CD4-positive, alpha-beta T cell (primary cell): ENCODE results near the gene CYTH2. TPM values are rescaled to one million over a fixed set of nuclear protein-coding genes. Genes with fewer than 3 reads are reported as not detected.

Experiments used
- ATAC-seq: fragments of 200-7000 bp; cut with Tn5 transposase; one replicate; pipeline ENCODE4 v1.10.0; 2022; ENCODE audit warnings: mild to moderate bottlenecking; ENCODE audit not compliant: poor library complexity
- CTCF ChIA-PET: fragments of 350-600 bp; sonication (Branson Sonifier 250); formaldehyde crosslinking; loops from one replicate; lab custom pipeline; 2021; ENCODE audit warnings: antibody characterized with exemption, inconsistent platforms; lab: Charles Lee
- POLR2A ChIA-PET: fragments of 350-600 bp; sonication (Branson Sonifier 250); formaldehyde crosslinking; loops from one replicate; lab custom pipeline; 2021; ENCODE audit warnings: antibody characterized with exemption, inconsistent platforms; lab: Charles Lee
- DNase-seq, 14 experiments: peaks; one replicate each; pipeline ENCODE4 v3.0.0-alpha.2; 2013 to 2020; ENCODE audit warnings: mixed read lengths in 2 of 14
- H3K27ac ChIP-seq, 2 donors: one replicate each; pipeline versions ENCODE4 v1.5.1 to v1.7.0; 2013; ENCODE audit warnings: low read length in 2 of 2, low read depth in 1 of 2, mild to moderate bottlenecking in 1 of 2
- H3K27me3 ChIP-seq, 2 experiments: 1 replicate in 1 of 2; 2 replicates in 1 of 2; pipeline versions ENCODE4 v1.6.1 to v1.7.0; 2013; ENCODE audit warnings: low read length in 2 of 2, control low read depth in 1 of 2, mild to moderate bottlenecking in 1 of 2, moderate library complexity in 1 of 2; ENCODE audit not compliant: insufficient read depth in 2 of 2, control insufficient read depth in 1 of 2
- H3K36me3 ChIP-seq: one replicate; pipeline ENCODE4 v1.6.1; 2013; ENCODE audit warnings: low read length, control low read depth; ENCODE audit not compliant: insufficient read depth
- H3K4me1 ChIP-seq: one replicate; pipeline ENCODE4 v1.6.1; 2013; ENCODE audit warnings: low read length, control low read depth; ENCODE audit not compliant: insufficient read depth
- H3K4me3 ChIP-seq: one replicate; pipeline ENCODE4 v1.5.1; 2013; ENCODE audit warnings: mild to moderate bottlenecking, low read length, moderate library complexity
- H3K9me3 ChIP-seq, 2 experiments: 1 replicate in 1 of 2; 2 replicates in 1 of 2; pipeline versions ENCODE4 v1.6.1 to v1.7.0; 2013; ENCODE audit warnings: low read length in 2 of 2, mild to moderate bottlenecking in 2 of 2, control low read depth in 1 of 2, moderate library complexity in 1 of 2; ENCODE audit not compliant: control insufficient read depth in 1 of 2, insufficient read depth in 1 of 2
- H3K27ac Mint-ChIP-seq: one replicate; pipeline ENCODE4 v1.8.0; 2020; ENCODE audit warnings: mixed read lengths
- H3K27me3 Mint-ChIP-seq: one replicate; pipeline ENCODE4 v1.8.0; 2021; ENCODE audit warnings: mixed read lengths
- H3K36me3 Mint-ChIP-seq: one replicate; pipeline ENCODE4 v1.8.0; 2021; ENCODE audit warnings: low read depth, mixed read lengths
- H3K4me1 Mint-ChIP-seq: one replicate; pipeline ENCODE4 v1.8.0; 2021; ENCODE audit warnings: low read depth, mixed read lengths
- H3K4me3 Mint-ChIP-seq: one replicate; pipeline ENCODE4 v1.8.0; 2020; ENCODE audit warnings: mild to moderate bottlenecking, mixed read lengths
- H3K9me3 Mint-ChIP-seq: one replicate; pipeline ENCODE4 v1.8.0; 2020; ENCODE audit warnings: mixed read lengths
- CTCF ChIP-seq: fragments of 200-600 bp; IDR thresholded peaks from one replicate; pipeline ENCODE4 v1.8.0; 2022; ENCODE audit warnings: antibody characterized with exemption, mild to moderate bottlenecking
- intact Hi-C, 2 experiments: fragments of 100-400 bp; cut with DNase I in 1 of 2; cut with micrococcal nuclease in 1 of 2; formaldehyde crosslinking; loops; one replicate each; pipeline versions ENCODE4 v1.15.1 to v1.9.0; 2023 to 2025; cut with DNase I, micrococcal nuclease
- total RNA-seq, 174 experiments: library from RNA in 2 of 174; stranded (reverse) in 2 of 174; gene quantifications; one replicate each; pipeline ENCODE4 v1.2.3 and lab custom pipeline; 2021 to 2026

Gene CYTH2
- total RNA-seq, 2 experiments from 2014 or later, result 23.4 to 25.3 TPM

GRCh38 chr19:48476176-48476575 is 7.0 kb downstream of the CYTH2 start:
- POLR2A ChIA-PET, result no interaction called here
- Histone ChIP-seq H3K4me3 (no peak overlapping the region), H3K4me1 (peaks cover 19% of the 10 kb centered on the region), H3K36me3 (peaks cover 64% of the 10 kb centered on the region), H3K27ac (no peak overlapping the region), H3K9me3 (no peaks in the 10 kb centered on the region), H3K27me3 (no peaks in the 10 kb centered on the region)
- H3K4me1 Mint-ChIP-seq, result peaks cover 19% of the 10 kb centered on the region
- DNase-seq (no peak), ATAC-seq (no peak)
- no peaks in the 10 kb centered on the region for H3K9me3 Mint-ChIP-seq
- no peak overlapping the region for H3K27ac Mint-ChIP-seq
- H3K4me3 Mint-ChIP-seq, result peak overlapping the region; percentile 11
- intact Hi-C loops, result loop anchor here in 1 of 2 experiments (10.0 kb wide), 1 partner anchor 639 kb away; the partner anchor contains the start of genes C19orf73, LIN7B and PPFIA3
- H3K36me3 Mint-ChIP-seq, result peaks cover 52% of the 10 kb centered on the region
- no peaks in the 10 kb centered on the region for H3K27me3 Mint-ChIP-seq
- no peak for TF ChIP-seq CTCF
- CTCF ChIA-PET, result no interaction called here

GRCh38 chr19:48477067-48477685 is 8.0 kb downstream of the CYTH2 start:
- intact Hi-C loops, result loop anchor here in 1 of 2 experiments (10.0 kb wide), 1 partner anchor 638 kb away; the partner anchor contains the start of genes C19orf73, LIN7B and PPFIA3
- Histone ChIP-seq H3K27me3 (no peaks in the 10 kb centered on the region), H3K4me1 (peaks cover 28% of the 10 kb centered on the region), H3K36me3 (peaks cover 54% of the 10 kb centered on the region), H3K4me3 (no peak overlapping the region), H3K27ac (no peak overlapping the region), H3K9me3 (no peaks in the 10 kb centered on the region)
- CTCF ChIA-PET, result no interaction called here
- no peak for ATAC-seq
- Mint-ChIP-seq H3K27ac (no peak overlapping the region), H3K4me3 (no peak overlapping the region), H3K4me1 (peaks cover 27% of the 10 kb centered on the region), H3K36me3 (peaks cover 48% of the 10 kb centered on the region), H3K27me3 (no peaks in the 10 kb centered on the region), H3K9me3 (no peaks in the 10 kb centered on the region)
- no peak for DNase-seq
- TF ChIP-seq CTCF, result no peak
- POLR2A ChIA-PET, result no interaction called here

GRCh38 chr19:48477698-48478338 is 8.6 kb downstream of the CYTH2 start:
- ChIA-PET POLR2A (no interaction called here), CTCF (no interaction called here)
- H3K36me3 ChIP-seq, result peaks cover 48% of the 10 kb centered on the region
- Mint-ChIP-seq H3K27me3 (no peaks in the 10 kb centered on the region), H3K36me3 (peaks cover 43% of the 10 kb centered on the region), H3K4me3 (no peak overlapping the region), H3K4me1 (peaks cover 27% of the 10 kb centered on the region), H3K27ac (no peak overlapping the region), H3K9me3 (no peaks in the 10 kb centered on the region)
- no peak for DNase-seq
- ATAC-seq, result no peak
- H3K27me3 ChIP-seq, result no peaks in the 10 kb centered on the region
- intact Hi-C loops, result loop anchor here in 1 of 2 experiments (10.0 kb wide), 1 partner anchor 637 kb away; the partner anchor contains the start of genes C19orf73, LIN7B and PPFIA3
- H3K4me1 ChIP-seq, result peaks cover 26% of the 10 kb centered on the region
- H3K9me3 ChIP-seq, result no peaks in the 10 kb centered on the region
- H3K4me3 ChIP-seq, result no peak overlapping the region
- no peak for TF ChIP-seq CTCF
- H3K27ac ChIP-seq, result no peak overlapping the region
